Measurements from ENCODE around the gene PRKG2.

The PRKG2 gene

DNA sequence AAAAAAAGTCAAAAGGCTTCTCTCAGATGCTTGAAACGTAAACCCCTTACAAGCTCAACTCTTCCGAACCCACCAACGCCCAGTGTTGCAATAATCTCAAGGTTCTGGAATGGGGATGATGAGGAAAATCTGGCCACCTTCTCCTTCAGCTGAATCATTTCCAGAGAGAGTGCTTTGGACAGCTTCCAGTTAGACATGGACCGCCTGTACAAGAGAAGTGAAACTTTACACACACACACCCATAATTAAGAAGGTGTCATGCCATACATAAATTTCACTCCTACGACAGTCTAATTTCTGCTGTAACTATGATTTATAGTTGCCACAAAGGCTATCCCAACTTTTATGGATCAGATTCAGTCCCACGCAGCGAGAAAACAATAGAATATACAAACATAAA, 72.3 kb downstream of the PRKG2 start:
- no peak overlapping the region for H3K4me3 ChIP-seq (ENCODE audit: low read depth in 1 of 2, low read length in 1 of 2)
- no peaks in the 10 kb centered on the region for H3K36me3 ChIP-seq
- H3K27me3 ChIP-seq = no peaks in the 10 kb centered on the region
- no peaks in the 10 kb centered on the region for H3K9me3 ChIP-seq
- TF ChIP-seq, protein P1, sequence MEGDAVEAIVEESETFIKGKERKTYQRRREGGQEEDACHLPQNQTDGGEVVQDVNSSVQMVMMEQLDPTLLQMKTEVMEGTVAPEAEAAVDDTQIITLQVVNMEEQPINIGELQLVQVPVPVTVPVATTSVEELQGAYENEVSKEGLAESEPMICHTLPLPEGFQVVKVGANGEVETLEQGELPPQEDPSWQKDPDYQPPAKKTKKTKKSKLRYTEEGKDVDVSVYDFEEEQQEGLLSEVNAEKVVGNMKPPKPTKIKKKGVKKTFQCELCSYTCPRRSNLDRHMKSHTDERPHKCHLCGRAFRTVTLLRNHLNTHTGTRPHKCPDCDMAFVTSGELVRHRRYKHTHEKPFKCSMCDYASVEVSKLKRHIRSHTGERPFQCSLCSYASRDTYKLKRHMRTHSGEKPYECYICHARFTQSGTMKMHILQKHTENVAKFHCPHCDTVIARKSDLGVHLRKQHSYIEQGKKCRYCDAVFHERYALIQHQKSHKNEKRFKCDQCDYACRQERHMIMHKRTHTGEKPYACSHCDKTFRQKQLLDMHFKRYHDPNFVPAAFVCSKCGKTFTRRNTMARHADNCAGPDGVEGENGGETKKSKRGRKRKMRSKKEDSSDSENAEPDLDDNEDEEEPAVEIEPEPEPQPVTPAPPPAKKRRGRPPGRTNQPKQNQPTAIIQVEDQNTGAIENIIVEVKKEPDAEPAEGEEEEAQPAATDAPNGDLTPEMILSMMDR (IDR thresholded peaks at IDR 0.05) = no peak
- H3K4me1 ChIP-seq (ENCODE audit: control insufficient read depth in 1 of 2, insufficient read depth in 1 of 2, low read depth in 1 of 2, low read length in 1 of 2) = no peaks in the 10 kb centered on the region
- H3K27ac ChIP-seq = no peak overlapping the region

DNA sequence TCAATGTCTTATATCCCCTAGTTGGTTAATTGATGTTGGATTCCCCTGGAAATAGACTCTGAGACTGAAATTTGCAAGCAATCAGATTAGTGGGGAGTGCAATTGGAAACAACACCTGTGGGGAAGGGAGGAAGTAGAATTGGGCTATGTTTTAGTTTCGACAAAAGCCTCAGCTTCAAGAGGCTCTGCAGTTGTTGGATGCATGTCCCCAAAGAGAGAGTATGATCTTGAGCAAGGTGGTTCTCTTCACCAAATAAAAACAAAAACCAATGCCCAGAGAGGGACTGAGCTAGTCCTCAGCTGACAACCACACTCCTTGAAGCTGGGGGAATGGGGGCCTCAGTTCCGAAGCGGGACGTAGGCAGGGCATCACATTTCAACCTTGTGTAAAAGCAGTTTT, 77.1 kb downstream of the PRKG2 start:
- Histone ChIP-seq H3K27ac (no peak overlapping the region), H3K4me1 (ENCODE audit: control insufficient read depth in 1 of 2, insufficient read depth in 1 of 2, low read depth in 1 of 2, low read length in 1 of 2) (no peaks in the 10 kb centered on the region), H3K9me3 (no peaks in the 10 kb centered on the region), H3K36me3 (no peaks in the 10 kb centered on the region), H3K27me3 (no peaks in the 10 kb centered on the region), H3K4me3 (ENCODE audit: low read depth in 1 of 2, low read length in 1 of 2) (no peak overlapping the region)
- TF ChIP-seq, protein P1 (IDR thresholded peaks at IDR 0.05) = no peak

DNA sequence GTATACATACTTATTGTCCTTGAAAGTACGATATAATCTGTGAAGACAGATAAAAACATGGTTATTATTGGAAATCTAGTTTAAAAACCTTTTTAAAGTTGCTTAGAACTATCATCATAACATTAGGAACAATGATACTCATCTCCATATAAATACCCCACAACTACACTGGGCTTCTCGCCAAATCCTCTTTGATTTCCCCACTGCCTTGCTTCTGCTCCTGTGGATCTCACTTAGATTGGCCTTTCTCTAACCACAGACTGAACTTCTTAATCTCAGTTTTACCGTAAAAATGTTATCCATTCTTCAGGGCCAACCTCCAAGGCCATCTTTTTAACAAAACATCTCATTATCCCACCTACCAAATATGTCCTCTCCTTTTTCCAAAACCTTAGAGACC, 77.6 kb downstream of the PRKG2 start:
- H3K27ac ChIP-seq = no peak overlapping the region
- no peaks in the 10 kb centered on the region for H3K27me3 ChIP-seq
- H3K36me3 ChIP-seq = no peaks in the 10 kb centered on the region
- H3K4me1 ChIP-seq (ENCODE audit: control insufficient read depth in 1 of 2, insufficient read depth in 1 of 2, low read depth in 1 of 2, low read length in 1 of 2) = no peaks in the 10 kb centered on the region
- no peaks in the 10 kb centered on the region for H3K9me3 ChIP-seq
- H3K4me3 ChIP-seq (ENCODE audit: low read depth in 1 of 2, low read length in 1 of 2) = no peak overlapping the region
- TF ChIP-seq, protein P1 (IDR thresholded peaks at IDR 0.05) = no peak

DNA sequence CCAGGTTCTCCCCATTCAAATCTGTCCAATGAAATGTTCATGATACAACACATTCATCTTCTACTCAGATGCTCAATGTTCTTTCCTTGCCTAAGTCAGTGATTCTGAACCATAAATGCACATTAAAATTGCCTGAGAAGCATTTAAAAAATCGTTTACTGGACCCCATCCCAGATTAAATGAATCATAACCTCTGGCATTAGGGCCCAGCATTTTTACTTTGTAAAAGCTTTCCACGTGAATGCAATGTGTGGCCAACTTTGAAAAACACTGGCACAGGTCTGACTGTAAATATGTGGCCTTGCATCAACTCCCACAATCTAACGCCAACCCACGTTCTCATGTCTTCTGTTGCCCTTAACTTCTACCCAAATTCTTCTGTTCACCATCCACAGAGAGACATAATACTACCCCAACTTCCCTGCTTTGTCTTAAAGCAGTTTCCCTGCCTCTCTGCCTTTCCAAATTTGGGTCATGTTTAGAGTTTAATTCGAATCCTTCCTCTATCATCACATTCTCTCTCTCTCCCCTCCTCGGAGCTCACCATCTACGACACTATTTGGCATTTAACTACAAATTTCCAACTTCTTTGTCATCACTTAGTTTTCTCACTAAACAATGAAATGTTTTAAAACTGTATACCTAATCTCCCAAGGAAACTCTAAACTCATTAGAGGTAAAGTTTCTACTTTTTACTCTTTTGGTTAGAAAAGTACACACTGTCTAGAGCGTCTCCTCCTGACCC, 78.7 kb downstream of the PRKG2 start:
- Histone ChIP-seq H3K9me3 (no peaks in the 10 kb centered on the region), H3K36me3 (no peaks in the 10 kb centered on the region), H3K27ac (no peak overlapping the region), H3K4me1 (ENCODE audit: control insufficient read depth in 1 of 2, insufficient read depth in 1 of 2, low read depth in 1 of 2, low read length in 1 of 2) (no peaks in the 10 kb centered on the region), H3K4me3 (ENCODE audit: low read depth in 1 of 2, low read length in 1 of 2) (no peak overlapping the region), H3K27me3 (no peaks in the 10 kb centered on the region)
- TF ChIP-seq, protein P1 (IDR thresholded peaks at IDR 0.05) = no peak

DNA sequence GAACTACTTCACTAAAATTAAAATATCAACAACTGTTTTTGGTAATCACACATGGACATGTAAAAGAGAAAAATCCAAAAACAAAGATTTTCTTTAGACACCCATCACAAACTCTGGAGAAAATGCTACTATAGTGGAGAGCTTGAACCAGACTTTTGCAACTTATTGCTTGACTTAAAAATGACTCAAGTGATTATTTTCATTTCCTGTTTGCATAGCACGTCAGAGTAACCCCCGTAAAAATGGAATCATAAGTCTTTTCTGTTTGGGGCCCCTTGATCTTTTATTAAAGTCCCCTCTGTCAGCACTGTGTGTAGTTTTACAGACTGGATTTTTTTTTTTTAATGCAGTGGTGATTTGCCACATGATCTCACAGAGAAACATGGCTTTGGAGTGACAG, 79.5 kb downstream of the PRKG2 start:
- no peak overlapping the region for H3K27ac ChIP-seq

More for the DNA sequence above, 79.5 kb downstream of the PRKG2 start:
- H3K9me3 ChIP-seq = no peaks in the 10 kb centered on the region
- H3K4me3 ChIP-seq (ENCODE audit: low read depth in 1 of 2, low read length in 1 of 2) = no peak overlapping the region
- no peaks in the 10 kb centered on the region for H3K27me3 ChIP-seq
- TF ChIP-seq, protein P1 (IDR thresholded peaks at IDR 0.05) = no peak
- no peaks in the 10 kb centered on the region for H3K36me3 ChIP-seq
- no peaks in the 10 kb centered on the region for H3K4me1 ChIP-seq (ENCODE audit: control insufficient read depth in 1 of 2, insufficient read depth in 1 of 2, low read depth in 1 of 2, low read length in 1 of 2)

Data from neutrophil (primary cell).